SK-N-SH treated with all-trans-retinoic acid at 6 μM for 48 hours (cell line): Measurements from ENCODE around the gene KCNK17.

Experiments used
- ATAC-seq: fragments of 200-7000 bp; cut with Tn5 transposase; 3 replicates; pipeline ENCODE4 v1.9.1; 2020; ENCODE audit warnings: mild to moderate bottlenecking, moderate library complexity
- ARNTL ChIP-seq: fragments of 450-650 bp; formaldehyde crosslinking; IDR thresholded peaks from 2 replicates; pipeline ENCODE4 v1.5.0; 2020; ENCODE audit warnings: low read depth, mild to moderate bottlenecking, moderate library complexity, borderline replicate concordance
- BACH2 ChIP-seq: fragments of 250-450 bp; sonication (Bioruptor Pico); IDR thresholded peaks from 2 replicates; pipeline ENCODE4 v1.9.0; 2021; ENCODE audit warnings: mild to moderate bottlenecking, borderline replicate concordance
- CSDC2 ChIP-seq: fragments of 250-450 bp; sonication (Bioruptor Pico); IDR thresholded peaks from 2 replicates; pipeline ENCODE4 v1.5.0; 2020; ENCODE audit warnings: mild to moderate bottlenecking, moderate library complexity
- ESRRG ChIP-seq: fragments of 250-450 bp; sonication (Bioruptor Pico); IDR thresholded peaks from 2 replicates; pipeline ENCODE4 v1.6.1; 2021; ENCODE audit warnings: mild to moderate bottlenecking
- GLIS3 ChIP-seq: fragments of 250-450 bp; sonication (Bioruptor Pico); IDR thresholded peaks from 2 replicates; pipeline ENCODE4 v1.5.0; 2020; ENCODE audit warnings: mild to moderate bottlenecking, moderate library complexity
- ISL1 ChIP-seq: fragments of 250-450 bp; sonication (Bioruptor Pico); IDR thresholded peaks from 2 replicates; pipeline ENCODE4 v2.1.2; 2022; ENCODE audit warnings: mild to moderate bottlenecking, moderate library complexity
- OSR1 ChIP-seq: fragments of 250-450 bp; sonication (Bioruptor Pico); IDR thresholded peaks from 2 replicates; pipeline ENCODE4 v1.8.0; 2022; ENCODE audit warnings: moderate library complexity, mild to moderate bottlenecking, inconsistent platforms
- PPARA ChIP-seq: fragments of 250-450 bp; sonication (Bioruptor Pico); IDR thresholded peaks from 2 replicates; pipeline ENCODE4 v1.5.0; 2020; ENCODE audit warnings: mild to moderate bottlenecking, borderline replicate concordance
- SNAI2 ChIP-seq: fragments of 250-450 bp; sonication (Bioruptor Pico); IDR thresholded peaks from 2 replicates; pipeline ENCODE4 v1.5.0; 2020; ENCODE audit warnings: mild to moderate bottlenecking, moderate library complexity
- TCF4 ChIP-seq: fragments of 250-450 bp; sonication (Bioruptor Pico); IDR thresholded peaks from 2 replicates; pipeline ENCODE4 v1.8.0; 2021; ENCODE audit warnings: mild to moderate bottlenecking, moderate library complexity, borderline replicate concordance
- TOX ChIP-seq: fragments of 250-450 bp; sonication (Bioruptor Pico); IDR thresholded peaks from 2 replicates; pipeline ENCODE4 v1.8.0; 2021; ENCODE audit warnings: mild to moderate bottlenecking, moderate library complexity, borderline replicate concordance
- ZC3H10 ChIP-seq: fragments of 250-450 bp; sonication (Bioruptor Pico); IDR thresholded peaks from 2 replicates; pipeline ENCODE4 v1.5.1; 2021; ENCODE audit warnings: mild to moderate bottlenecking, moderate library complexity
- ZFP30 ChIP-seq: fragments of 450-650 bp; formaldehyde crosslinking; IDR thresholded peaks from 2 replicates; pipeline ENCODE4 v1.5.0; 2022; ENCODE audit warnings: mild to moderate bottlenecking, moderate library complexity
- ZNF565 ChIP-seq: fragments of 450-650 bp; formaldehyde crosslinking; conservative IDR thresholded peaks from 2 replicates; pipeline ENCODE4 v1.5.0; 2020; ENCODE audit warnings: low read depth, mild to moderate bottlenecking, moderate library complexity
- ZNF70 ChIP-seq: fragments of 450-650 bp; formaldehyde crosslinking; IDR thresholded peaks from 2 replicates; pipeline ENCODE4 v1.5.0; 2020; ENCODE audit warnings: mild to moderate bottlenecking, moderate library complexity
- ZNF8 ChIP-seq: fragments of 450-650 bp; formaldehyde crosslinking; IDR thresholded peaks from 2 replicates; pipeline ENCODE4 v1.5.0; 2020; ENCODE audit warnings: mild to moderate bottlenecking, moderate library complexity
- TF ChIP-seq, protein P1 (sequence below): fragments of 250-450 bp; sonication (Bioruptor Pico); IDR thresholded peaks from 2 replicates; pipeline ENCODE4 v1.5.1; 2021; ENCODE audit warnings: mild to moderate bottlenecking, moderate library complexity
- TF ChIP-seq, protein P2 (sequence below): fragments of 250-450 bp; sonication (Bioruptor Pico); IDR thresholded peaks from 2 replicates; pipeline ENCODE4 v1.8.0; 2020; ENCODE audit warnings: mild to moderate bottlenecking, moderate library complexity, borderline replicate concordance
- TF ChIP-seq, protein P3 (sequence below): fragments of 250-450 bp; sonication (Bioruptor Pico); IDR thresholded peaks from 2 replicates; pipeline ENCODE4 v1.5.0; 2020; ENCODE audit warnings: mild to moderate bottlenecking, moderate library complexity
- TF ChIP-seq, protein P4 (sequence below): fragments of 250-450 bp; sonication (Bioruptor Pico); IDR thresholded peaks from 2 replicates; pipeline ENCODE4 v1.5.1; 2020; ENCODE audit warnings: low read depth, mild to moderate bottlenecking, moderate library complexity

Gene KCNK17

DNA sequence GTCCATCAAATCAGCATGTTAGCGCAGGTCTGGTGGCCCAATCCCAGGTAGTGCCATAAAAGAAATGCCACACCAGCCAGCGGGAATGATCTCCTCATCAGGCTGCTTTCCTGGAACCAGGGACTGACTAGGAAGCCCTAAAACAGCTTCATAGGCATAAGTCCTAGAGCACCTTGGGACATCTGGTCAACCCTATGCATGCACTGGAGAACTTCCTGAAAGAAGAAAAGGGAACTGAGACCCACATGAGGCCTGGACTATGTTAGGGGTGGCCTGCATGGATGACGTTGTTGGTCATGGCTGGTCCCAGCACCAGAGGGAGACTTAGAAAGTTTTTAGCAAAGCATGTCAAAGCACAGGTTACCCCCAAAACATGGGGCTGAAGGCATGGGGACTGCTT, 15.8 kb upstream of the KCNK17 start:
- no peak for ATAC-seq
- TF ChIP-seq ZNF565 (no peak), OSR1 (CRISPR knock-in tag) (no peak), ZFP30 (no peak), ARNTL (no peak), ZNF70 (CRISPR knock-in tag) (no peak), SNAI2 (no peak), TCF4 (CRISPR knock-in tag) (no peak), BACH2 (CRISPR knock-in tag) (no peak), ZC3H10 (CRISPR knock-in tag) (no peak), ISL1 (CRISPR knock-in tag) (no peak), TOX (no peak), ZNF8 (CRISPR knock-in tag) (no peak), GLIS3 (no peak), CSDC2 (CRISPR knock-in tag) (no peak), ESRRG (no peak)
- TF ChIP-seq, protein P1, sequence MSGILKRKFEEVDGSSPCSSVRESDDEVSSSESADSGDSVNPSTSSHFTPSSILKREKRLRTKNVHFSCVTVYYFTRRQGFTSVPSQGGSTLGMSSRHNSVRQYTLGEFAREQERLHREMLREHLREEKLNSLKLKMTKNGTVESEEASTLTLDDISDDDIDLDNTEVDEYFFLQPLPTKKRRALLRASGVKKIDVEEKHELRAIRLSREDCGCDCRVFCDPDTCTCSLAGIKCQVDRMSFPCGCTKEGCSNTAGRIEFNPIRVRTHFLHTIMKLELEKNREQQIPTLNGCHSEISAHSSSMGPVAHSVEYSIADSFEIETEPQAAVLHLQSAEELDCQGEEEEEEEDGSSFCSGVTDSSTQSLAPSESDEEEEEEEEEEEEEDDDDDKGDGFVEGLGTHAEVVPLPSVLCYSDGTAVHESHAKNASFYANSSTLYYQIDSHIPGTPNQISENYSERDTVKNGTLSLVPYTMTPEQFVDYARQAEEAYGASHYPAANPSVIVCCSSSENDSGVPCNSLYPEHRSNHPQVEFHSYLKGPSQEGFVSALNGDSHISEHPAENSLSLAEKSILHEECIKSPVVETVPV (CRISPR knock-in tag) = no peak
- TF ChIP-seq, protein P2, sequence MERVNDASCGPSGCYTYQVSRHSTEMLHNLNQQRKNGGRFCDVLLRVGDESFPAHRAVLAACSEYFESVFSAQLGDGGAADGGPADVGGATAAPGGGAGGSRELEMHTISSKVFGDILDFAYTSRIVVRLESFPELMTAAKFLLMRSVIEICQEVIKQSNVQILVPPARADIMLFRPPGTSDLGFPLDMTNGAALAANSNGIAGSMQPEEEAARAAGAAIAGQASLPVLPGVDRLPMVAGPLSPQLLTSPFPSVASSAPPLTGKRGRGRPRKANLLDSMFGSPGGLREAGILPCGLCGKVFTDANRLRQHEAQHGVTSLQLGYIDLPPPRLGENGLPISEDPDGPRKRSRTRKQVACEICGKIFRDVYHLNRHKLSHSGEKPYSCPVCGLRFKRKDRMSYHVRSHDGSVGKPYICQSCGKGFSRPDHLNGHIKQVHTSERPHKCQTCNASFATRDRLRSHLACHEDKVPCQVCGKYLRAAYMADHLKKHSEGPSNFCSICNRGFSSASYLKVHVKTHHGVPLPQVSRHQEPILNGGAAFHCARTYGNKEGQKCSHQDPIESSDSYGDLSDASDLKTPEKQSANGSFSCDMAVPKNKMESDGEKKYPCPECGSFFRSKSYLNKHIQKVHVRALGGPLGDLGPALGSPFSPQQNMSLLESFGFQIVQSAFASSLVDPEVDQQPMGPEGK (CRISPR knock-in tag) = no peak
- TF ChIP-seq, protein P3, sequence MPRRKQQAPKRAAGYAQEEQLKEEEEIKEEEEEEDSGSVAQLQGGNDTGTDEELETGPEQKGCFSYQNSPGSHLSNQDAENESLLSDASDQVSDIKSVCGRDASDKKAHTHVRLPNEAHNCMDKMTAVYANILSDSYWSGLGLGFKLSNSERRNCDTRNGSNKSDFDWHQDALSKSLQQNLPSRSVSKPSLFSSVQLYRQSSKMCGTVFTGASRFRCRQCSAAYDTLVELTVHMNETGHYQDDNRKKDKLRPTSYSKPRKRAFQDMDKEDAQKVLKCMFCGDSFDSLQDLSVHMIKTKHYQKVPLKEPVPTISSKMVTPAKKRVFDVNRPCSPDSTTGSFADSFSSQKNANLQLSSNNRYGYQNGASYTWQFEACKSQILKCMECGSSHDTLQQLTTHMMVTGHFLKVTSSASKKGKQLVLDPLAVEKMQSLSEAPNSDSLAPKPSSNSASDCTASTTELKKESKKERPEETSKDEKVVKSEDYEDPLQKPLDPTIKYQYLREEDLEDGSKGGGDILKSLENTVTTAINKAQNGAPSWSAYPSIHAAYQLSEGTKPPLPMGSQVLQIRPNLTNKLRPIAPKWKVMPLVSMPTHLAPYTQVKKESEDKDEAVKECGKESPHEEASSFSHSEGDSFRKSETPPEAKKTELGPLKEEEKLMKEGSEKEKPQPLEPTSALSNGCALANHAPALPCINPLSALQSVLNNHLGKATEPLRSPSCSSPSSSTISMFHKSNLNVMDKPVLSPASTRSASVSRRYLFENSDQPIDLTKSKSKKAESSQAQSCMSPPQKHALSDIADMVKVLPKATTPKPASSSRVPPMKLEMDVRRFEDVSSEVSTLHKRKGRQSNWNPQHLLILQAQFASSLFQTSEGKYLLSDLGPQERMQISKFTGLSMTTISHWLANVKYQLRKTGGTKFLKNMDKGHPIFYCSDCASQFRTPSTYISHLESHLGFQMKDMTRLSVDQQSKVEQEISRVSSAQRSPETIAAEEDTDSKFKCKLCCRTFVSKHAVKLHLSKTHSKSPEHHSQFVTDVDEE (CRISPR knock-in tag) = no peak

DNA sequence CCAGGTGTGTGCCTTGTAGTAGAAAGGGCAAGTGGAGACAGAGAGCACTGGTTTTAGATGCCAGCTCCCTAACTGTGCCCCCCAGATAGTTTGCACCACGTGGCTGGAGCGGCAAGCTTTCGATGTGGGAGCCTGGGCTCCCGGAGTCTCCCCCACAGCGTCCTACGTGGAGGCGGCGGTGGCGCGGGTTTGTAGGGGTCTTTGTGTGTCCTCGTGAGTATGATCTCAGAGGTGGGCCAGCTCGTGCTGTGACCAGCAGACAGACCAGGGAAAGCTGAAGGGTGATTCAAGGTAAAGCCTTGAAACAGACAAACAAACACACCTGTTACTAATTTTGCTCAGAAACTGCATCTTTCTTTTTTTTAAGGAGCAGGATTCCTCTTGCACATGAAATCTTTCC, 13.8 kb upstream of the KCNK17 start:
- TF ChIP-seq TOX = no peak
- no peak for TF ChIP-seq ZC3H10 (CRISPR knock-in tag)
- TF ChIP-seq PPARA (CRISPR knock-in tag) = no peak
- TF ChIP-seq GLIS3 = no peak
- no peak for TF ChIP-seq OSR1 (CRISPR knock-in tag)
- TF ChIP-seq, protein P3 (CRISPR knock-in tag) = no peak
- no peak for TF ChIP-seq CSDC2 (CRISPR knock-in tag)
- TF ChIP-seq, all 23 proteins: peak for 0
- no peak for ATAC-seq

DNA sequence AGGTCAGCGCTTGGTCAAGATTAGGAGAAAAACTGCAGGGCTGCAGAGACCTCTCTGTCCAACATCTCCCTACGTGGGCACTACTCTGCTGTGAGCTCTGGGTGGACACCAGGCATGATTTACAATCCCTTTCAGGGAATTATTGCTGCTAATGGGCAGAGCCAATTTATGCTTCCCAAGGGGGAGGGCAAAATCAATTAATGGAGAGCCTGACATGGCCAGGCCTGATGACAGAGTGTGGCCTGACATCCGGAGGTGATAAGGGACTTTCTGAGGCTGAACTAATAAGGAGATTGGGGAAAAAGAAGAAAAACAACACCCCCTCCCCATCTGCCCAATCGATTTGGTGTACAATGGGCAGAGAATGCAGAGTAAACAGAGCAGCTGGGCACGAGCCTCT, 13.3 kb upstream of the KCNK17 start:
- no peak for TF ChIP-seq GLIS3
- no peak for TF ChIP-seq ZC3H10 (CRISPR knock-in tag)
- TF ChIP-seq, protein P4, sequence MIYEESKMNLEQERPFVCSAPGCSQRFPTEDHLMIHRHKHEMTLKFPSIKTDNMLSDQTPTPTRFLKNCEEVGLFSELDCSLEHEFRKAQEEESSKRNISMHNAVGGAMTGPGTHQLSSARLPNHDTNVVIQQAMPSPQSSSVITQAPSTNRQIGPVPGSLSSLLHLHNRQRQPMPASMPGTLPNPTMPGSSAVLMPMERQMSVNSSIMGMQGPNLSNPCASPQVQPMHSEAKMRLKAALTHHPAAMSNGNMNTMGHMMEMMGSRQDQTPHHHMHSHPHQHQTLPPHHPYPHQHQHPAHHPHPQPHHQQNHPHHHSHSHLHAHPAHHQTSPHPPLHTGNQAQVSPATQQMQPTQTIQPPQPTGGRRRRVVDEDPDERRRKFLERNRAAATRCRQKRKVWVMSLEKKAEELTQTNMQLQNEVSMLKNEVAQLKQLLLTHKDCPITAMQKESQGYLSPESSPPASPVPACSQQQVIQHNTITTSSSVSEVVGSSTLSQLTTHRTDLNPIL (CRISPR knock-in tag) = no peak
- TF ChIP-seq, all 23 proteins: peak for 0
- no peak for ATAC-seq
